Stimulated activated CD8-positive, alpha-beta memory T cell treated with anti-CD3 and anti-CD28 coated beads, Interleukin-4, amount 100 ng/mL, for 1 hour (primary cell): ENCODE data around the gene DIP2C.
"Not testable (repeated sequence)": the region's sequence is repeated elsewhere in the genome, so short reads cannot be mapped to it uniquely, and the experiment has no call there.

Experiments
- DNase-seq, 2 donors: peaks; one replicate each; pipeline ENCODE4 v3.0.0-alpha.2; 2020; ENCODE audit warnings: low read depth in 2 of 2, low spot score in 1 of 2

DIP2C gene

GRCh38 chr10:538895-539294 lies 150.6 kb downstream of the DIP2C start:
- DNase-seq: no peak

GRCh38 chr10:536935-537334 lies 152.5 kb downstream of the DIP2C start:
- no peak for DNase-seq

DNA sequence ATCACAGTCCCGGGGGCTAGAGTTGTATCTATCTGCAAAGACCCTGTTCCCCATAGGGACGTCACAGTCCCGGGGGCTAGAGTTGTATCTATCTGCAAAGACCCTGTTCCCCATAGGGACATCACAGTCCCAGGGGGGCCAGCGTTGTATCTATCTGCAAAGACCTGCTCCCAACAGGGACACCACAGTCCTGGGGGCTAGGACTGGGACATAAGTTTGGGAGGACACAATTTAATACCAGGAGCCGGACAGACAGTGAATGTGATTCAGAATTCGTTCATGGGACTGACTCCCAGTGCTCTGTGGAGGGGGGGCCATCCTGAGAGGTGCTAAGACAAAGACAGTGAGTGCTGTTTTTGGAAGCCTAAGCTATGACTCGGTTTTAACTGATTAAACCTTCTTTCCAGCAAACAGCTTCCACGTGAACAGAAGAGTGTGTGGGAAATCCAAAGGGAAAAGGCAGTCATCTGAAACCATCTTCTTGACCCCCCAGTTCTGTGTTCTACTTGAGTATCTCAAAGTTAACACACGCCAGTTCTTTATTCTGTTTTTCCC lies 153.0 kb downstream of the DIP2C start:
- no peak for DNase-seq

GRCh38 chr10:535952-536351 lies 153.5 kb downstream of the DIP2C start:
- no peak for DNase-seq

GRCh38 chr10:535051-535450 lies 154.4 kb downstream of the DIP2C start:
- DNase-seq: no peak

GRCh38 chr10:534047-534566 lies 155.4 kb downstream of the DIP2C start:
- DNase-seq: no peak

GRCh38 chr10:533611-534010 lies 155.9 kb downstream of the DIP2C start:
- DNase-seq: no peak

DNA sequence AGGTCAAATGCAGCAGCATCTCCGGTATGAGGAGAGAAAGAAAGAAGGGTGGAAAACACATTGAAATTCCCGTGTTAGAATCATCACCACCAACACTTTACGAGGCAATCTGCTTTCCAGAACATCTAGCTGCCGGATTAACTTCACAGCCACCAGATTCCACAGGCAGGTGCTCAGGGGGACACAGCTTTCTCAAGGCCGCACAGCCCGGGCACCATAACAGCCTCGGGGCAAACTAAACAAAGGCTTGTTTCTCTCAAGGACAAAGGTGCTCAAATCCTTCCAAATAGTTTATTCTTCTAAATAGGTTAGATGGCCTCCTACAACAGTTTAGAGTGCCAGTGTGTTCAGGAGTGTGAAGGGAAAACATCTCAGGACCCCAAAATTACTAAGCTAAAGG lies 156.3 kb downstream of the DIP2C start:
- DNase-seq: no peak

- not testable (repeated sequence) for DNase-seq
Observed at GRCh38 chr10:532331-532730, 157.1 kb downstream of the DIP2C start.

DNA sequence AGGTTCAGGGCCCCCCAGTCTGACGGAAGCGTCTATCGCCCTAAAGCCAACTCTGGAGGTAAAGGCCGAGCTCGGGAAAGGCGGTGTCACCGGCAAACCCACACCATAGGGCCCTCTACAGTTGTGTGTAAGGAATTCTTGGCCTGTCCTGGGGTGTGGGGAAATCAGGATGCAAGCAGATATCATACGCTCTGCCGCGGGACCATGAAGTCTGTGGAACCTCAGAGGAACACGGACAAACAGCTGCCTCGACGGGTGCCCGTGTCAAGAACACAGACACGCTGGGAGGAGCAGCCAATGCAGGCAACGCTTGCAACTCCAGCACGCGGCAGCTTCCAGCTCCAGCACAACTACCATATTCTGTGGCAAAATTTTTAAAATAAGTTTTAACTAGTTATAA lies 157.9 kb downstream of the DIP2C start:
- DNase-seq: no peak

DNA sequence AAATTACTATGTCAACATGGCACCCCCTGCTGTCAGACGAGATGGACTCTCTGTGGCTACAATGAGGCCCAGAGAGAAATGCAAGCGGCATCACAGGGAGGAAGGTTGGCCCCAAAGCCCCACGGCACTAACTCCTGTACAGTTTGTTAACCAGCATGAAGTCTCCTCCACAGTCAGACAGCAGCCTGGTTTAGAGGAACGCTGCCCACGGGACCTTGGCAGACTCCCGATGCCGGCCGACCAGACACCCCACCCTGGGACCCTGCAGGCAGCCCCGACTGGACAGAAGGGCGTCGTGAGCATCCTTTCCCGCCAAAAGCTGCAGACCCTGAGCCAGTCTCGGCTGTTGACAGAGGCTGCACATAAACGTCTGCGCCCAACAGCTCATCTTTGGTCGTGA lies 158.8 kb downstream of the DIP2C start:
- no peak for DNase-seq

GRCh38 chr10:529468-530230 lies 159.8 kb downstream of the DIP2C start:
- DNase-seq: no peak

DNA sequence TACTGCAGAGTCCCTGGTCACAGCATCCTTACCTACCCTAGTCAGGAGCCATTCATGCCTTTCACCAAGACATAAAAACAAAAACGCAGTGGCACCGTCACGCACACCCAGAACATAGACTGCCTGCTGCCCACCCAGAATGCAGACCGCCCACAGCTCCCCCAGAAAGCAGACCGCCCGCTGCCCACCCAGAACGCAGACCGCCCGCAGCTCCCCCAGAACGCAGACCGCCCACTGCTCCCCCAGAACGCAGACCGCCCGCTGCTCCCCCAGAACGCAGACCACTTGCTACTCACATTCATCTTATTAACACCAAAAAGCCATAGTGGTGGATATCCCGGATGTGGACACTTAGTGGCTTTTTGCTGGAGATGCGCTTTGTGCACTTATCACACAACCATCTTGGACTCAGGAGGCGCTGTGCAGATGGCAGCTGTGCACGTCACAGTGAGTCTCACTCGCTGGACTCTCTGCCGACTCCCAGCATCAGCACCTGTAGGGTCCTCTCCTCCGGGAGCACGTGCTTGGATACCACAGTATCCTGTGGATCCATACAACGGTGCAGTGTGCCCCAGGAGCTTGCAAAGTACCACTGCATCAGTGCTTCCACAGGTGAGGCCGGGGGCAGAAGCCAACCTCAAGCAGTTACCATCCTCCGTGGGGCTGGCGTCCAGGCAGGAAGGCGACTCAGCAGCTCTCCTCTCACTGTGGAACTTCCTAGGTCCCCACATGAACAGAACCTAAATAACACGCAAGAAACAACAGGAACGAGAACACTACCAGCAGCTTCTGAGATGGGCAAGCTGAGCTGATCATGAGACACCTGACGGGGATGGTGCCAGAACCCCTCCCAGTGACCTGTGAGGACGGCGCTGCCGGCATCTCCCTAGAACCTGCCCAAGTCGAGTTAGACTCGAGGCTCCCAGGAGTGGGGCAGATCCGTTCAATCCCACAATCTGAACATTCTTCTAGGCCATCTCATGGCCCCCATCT lies 161.0 kb downstream of the DIP2C start:
- DNase-seq: no peak

- DNase-seq: no peak
Observed at GRCh38 chr10:527416-527815, 162.1 kb downstream of the DIP2C start.

DNA sequence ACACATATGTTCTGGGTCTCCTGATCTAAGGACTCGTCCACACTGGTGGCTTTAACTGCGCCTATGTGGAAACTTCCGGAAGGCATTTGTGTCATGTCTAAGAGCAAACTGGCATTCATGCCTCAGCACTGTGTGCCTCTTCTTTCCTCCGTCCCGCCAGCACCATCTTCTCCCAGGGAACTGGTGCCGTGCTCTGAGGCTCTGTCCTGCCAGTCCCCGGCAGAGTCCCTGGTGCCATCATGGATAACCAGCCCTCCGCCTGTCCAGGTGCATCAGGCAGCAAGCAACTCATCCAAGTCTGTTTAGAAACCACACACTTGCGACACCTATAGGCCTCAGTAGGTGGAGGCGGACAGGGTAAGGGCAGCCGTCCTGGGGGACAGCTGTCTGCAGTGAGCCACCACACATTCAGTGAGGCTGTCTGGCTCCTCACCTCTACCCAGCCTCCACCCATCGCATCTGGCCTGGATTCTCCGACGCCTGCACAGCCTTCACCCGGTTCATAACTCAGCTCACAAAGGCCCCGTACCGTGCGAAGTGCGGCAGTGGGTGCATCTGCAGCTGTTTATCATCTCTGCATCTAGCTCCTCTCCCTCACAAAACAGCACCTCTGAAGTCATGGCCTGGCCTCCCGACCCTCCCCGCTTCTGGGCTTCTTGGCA lies 162.7 kb downstream of the DIP2C start:
- DNase-seq: no peak

GRCh38 chr10:525565-526315 lies 163.7 kb downstream of the DIP2C start:
- no peak for DNase-seq

DNA sequence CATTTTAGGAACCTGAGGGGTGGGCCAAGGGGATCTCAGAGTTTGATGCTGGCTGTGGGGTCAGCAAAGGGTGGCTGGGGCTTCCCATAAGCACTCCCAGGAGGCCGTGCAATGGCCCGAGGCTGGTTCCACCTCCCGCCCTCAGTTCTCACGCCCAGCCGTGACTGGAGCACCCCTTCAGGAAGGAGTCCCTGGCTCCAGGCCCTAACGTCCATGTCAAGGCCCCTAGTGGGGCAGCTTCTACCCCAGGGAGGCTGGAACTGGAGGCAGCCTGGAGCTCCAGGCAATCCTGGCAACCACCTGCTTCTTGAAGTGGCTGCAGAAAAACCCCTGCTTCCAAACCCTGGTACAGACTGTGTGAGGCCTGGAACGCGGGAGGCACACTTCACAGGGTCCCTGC lies 165.5 kb downstream of the DIP2C start:
- DNase-seq: no peak

DNA sequence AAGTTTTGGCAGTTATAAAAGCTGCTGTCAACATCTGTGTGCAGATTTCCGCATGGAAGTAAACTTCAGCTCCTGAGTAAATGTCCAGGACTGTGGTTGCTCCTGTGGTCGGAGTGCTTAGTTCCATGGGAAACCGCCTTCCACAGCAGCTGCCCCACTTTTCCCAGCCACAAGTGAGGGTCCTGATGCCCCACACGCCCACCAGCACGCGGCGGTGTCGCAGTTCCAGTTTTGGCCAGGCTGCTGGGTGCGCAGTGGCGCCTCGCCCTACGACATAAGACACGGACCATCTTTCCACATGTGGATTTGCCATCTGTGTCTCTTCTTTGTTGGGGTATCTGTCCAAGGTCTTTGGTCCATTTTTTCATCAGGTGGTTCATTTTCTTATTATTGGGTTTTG lies 167.1 kb downstream of the DIP2C start:
- no peak for DNase-seq

DNA sequence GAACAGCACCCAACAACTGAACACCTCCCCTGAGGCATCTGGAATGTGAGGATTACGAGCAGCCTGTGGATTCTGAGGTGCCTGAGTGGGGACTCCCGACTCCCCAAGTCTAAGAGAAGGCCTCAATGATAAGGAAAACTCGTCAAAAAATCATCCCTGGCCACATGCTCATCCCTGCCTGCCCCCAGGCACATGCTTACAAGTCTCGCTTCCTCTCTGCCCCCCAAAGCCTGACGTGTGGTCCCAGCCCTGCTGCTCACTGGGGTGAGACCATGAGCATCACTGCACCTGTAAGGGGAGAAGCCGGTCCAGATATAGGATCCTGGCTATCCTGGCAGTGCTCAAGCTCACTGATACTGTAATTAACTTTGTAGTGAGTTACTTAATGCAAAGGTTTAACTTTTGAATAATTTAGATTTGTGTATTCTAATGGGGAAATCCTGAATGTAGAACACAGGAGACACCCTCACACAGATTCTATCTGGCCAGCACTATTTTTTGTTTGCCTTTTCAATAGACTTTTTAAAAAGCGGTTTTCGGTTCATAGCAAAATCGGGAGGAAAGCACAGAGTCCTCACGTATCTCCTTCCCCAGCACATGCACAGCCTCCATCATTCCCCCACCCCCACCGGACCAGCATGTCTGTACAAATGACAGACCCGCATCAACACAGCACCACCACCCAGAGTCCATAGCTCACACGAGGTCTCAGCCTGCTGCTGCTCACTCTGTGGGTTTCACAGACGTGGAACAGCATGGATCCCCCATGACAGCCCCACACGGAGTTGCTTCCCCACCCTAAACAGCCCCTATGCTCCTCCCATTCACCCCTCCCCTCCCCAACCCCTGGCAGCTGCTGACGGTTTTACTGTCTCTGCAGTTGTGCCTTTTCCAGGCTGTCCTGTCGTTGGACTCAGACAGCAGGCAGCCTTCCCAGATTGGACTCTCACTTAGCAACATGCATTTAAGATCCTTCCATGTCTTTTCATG lies 167.9 kb downstream of the DIP2C start:
- DNase-seq: no peak
